Measurements from ENCODE around the gene GPATCH8.
"Not testable (repeated sequence)": the region's sequence is repeated elsewhere in the genome, so short reads cannot be mapped to it uniquely, and the experiment has no call there.

Gene GPATCH8

GRCh38 chr17:44527102-44527501 is 23.9 kb upstream of the GPATCH8 start:
- DNase-seq: no peak

GRCh38 chr17:44523672-44523972 is 20.4 kb upstream of the GPATCH8 start:
- no peak for DNase-seq

- DNase-seq: peak; percentile 18
Measured at GRCh38 chr17:44522883-44523671, 19.9 kb upstream of the GPATCH8 start.

- DNase-seq: no peak
Measured at GRCh38 chr17:44518032-44518431, 14.8 kb upstream of the GPATCH8 start.

GRCh38 chr17:44511241-44512134 is 8.3 kb upstream of the GPATCH8 start:
- not testable (repeated sequence) for DNase-seq

GRCh38 chr17:44506939-44507604 is 3.9 kb upstream of the GPATCH8 start:
- DNase-seq: not testable (repeated sequence)

GRCh38 chr17:44502598-44503146 is 534 bp downstream of the GPATCH8 start:
- no peak for DNase-seq

- DNase-seq: no peak
Measured at GRCh38 chr17:44501866-44502375, 1.3 kb downstream of the GPATCH8 start.

GRCh38 chr17:44499722-44500121 is 3.5 kb downstream of the GPATCH8 start:
- no peak for DNase-seq

- DNase-seq: no peak
Measured at GRCh38 chr17:44496815-44497214, 6.4 kb downstream of the GPATCH8 start.

GRCh38 chr17:44493339-44493738 is 9.9 kb downstream of the GPATCH8 start:
- no peak for DNase-seq

GRCh38 chr17:44492706-44493272 is 10.4 kb downstream of the GPATCH8 start:
- no peak for DNase-seq

- DNase-seq: no peak
Measured at GRCh38 chr17:44489581-44489980, 13.6 kb downstream of the GPATCH8 start.

- no peak for DNase-seq
Measured at GRCh38 chr17:44487170-44487569, 16.0 kb downstream of the GPATCH8 start.

GRCh38 chr17:44473367-44473766 is 29.8 kb downstream of the GPATCH8 start:
- no peak for DNase-seq

GRCh38 chr17:44469676-44470075 is 33.5 kb downstream of the GPATCH8 start:
- DNase-seq: no peak

GRCh38 chr17:44467108-44467507 is 36.1 kb downstream of the GPATCH8 start:
- DNase-seq: no peak

GRCh38 chr17:44466339-44466738 is 36.9 kb downstream of the GPATCH8 start:
- no peak for DNase-seq

GRCh38 chr17:44465897-44466296 is 37.3 kb downstream of the GPATCH8 start:
- DNase-seq: no peak

- no peak for DNase-seq
Measured at GRCh38 chr17:44465276-44465675, 37.9 kb downstream of the GPATCH8 start.

GRCh38 chr17:44464037-44464436 is 39.2 kb downstream of the GPATCH8 start:
- no peak for DNase-seq

- no peak for DNase-seq
Measured at GRCh38 chr17:44451832-44452231, 51.4 kb downstream of the GPATCH8 start.

Data from NCI-H2029 (cell line).